GM18502 (cell line): ENCODE data around the gene LTN1.
"Not testable (repeated sequence)": the region's sequence is repeated elsewhere in the genome, so short reads cannot be mapped to it uniquely, and the experiment has no call there.

ENCODE experiments used
- ATAC-seq: cut with Tn5 transposase; IDR thresholded peaks from one replicate; pipeline ENCODE4 v1.9.1; 2021; ENCODE audit warnings: mild to moderate bottlenecking; ENCODE audit not compliant: unreplicated experiment, poor library complexity

LTN1 gene

GRCh38 chr21:28931708-28932372, 60.8 kb downstream of the LTN1 start:
- ATAC-seq = not testable (repeated sequence)

- ATAC-seq = no peak
Measured at GRCh38 chr21:28928578-28929420, 63.9 kb downstream of the LTN1 start.

GRCh38 chr21:28927130-28927529, 65.5 kb downstream of the LTN1 start:
- ATAC-seq = no peak

GRCh38 chr21:28923439-28923975, 69.2 kb downstream of the LTN1 start:
- no peak for ATAC-seq

GRCh38 chr21:28922368-28922767, 70.3 kb downstream of the LTN1 start:
- ATAC-seq = no peak

GRCh38 chr21:28916150-28916893, 76.4 kb downstream of the LTN1 start:
- no peak for ATAC-seq

- ATAC-seq = no peak
Measured at GRCh38 chr21:28913071-28913470, 79.6 kb downstream of the LTN1 start.

- no peak for ATAC-seq
Measured at GRCh38 chr21:28910280-28910887, 82.3 kb downstream of the LTN1 start.

GRCh38 chr21:28908351-28908750, 84.3 kb downstream of the LTN1 start:
- ATAC-seq = no peak

- ATAC-seq = no peak
Measured at GRCh38 chr21:28906841-28907240, 85.8 kb downstream of the LTN1 start.

GRCh38 chr21:28906236-28906635, 86.4 kb downstream of the LTN1 start:
- no peak for ATAC-seq

- ATAC-seq = no peak
Measured at GRCh38 chr21:28904961-28905435, 87.7 kb downstream of the LTN1 start.

- no peak for ATAC-seq
Measured at GRCh38 chr21:28903448-28903847, 89.2 kb downstream of the LTN1 start.

GRCh38 chr21:28900481-28900880, 92.2 kb downstream of the LTN1 start:
- no peak for ATAC-seq

GRCh38 chr21:28899744-28900143, 92.9 kb downstream of the LTN1 start:
- ATAC-seq = no peak

GRCh38 chr21:28899220-28899619, 93.5 kb downstream of the LTN1 start:
- ATAC-seq = no peak

GRCh38 chr21:28893687-28894086, 99.0 kb downstream of the LTN1 start:
- no peak for ATAC-seq

- ATAC-seq = no peak
Measured at GRCh38 chr21:28892199-28893111, 100.2 kb downstream of the LTN1 start.

- no peak for ATAC-seq
Measured at GRCh38 chr21:28885853-28886177, 106.9 kb downstream of the LTN1 start.
